Neural cell (in vitro differentiated cells): ENCODE data around the gene EYA4. TPM values are rescaled to one million over a fixed set of nuclear protein-coding genes. Genes with fewer than 3 reads are reported as not detected.

ENCODE experiments used
- H2AFZ ChIP-seq: fragments of 200-600, 300-800 bp; sonication (generic), shearing (Covaris generic); 2 replicates; pipeline ENCODE4 v1.6.0; 2014; ENCODE audit warnings: low read depth, mild to moderate bottlenecking, antibody characterized with exemption, low read length, moderate library complexity
- H3F3A ChIP-seq: fragments of 200-600 bp; shearing (Covaris generic); 2 replicates; pipeline ENCODE4 v1.6.1; 2016; ENCODE audit warnings: mild to moderate bottlenecking, moderate library complexity, mixed read lengths, antibody characterized with exemption, low read length; ENCODE audit not compliant: insufficient read depth, poor library complexity, severe bottlenecking
- H3K27ac ChIP-seq: fragments of 200-600, 300-800 bp; sonication (generic), shearing (Covaris generic); 2 replicates; pipeline ENCODE4 v1.5.1; 2014; ENCODE audit warnings: mild to moderate bottlenecking, low read length, moderate library complexity
- H3K27me3 ChIP-seq: fragments of 300-800, 200-600 bp; sonication (generic), shearing (Covaris generic); 2 replicates; pipeline ENCODE4 v1.6.0; 2014; ENCODE audit warnings: mild to moderate bottlenecking, low read depth, low read length, moderate library complexity; ENCODE audit not compliant: insufficient read depth
- H3K36me3 ChIP-seq: fragments of 300-800, 200-600 bp; sonication (generic), shearing (Covaris generic); 2 replicates; pipeline ENCODE4 v1.5.1; 2014; ENCODE audit warnings: mild to moderate bottlenecking, antibody characterized with exemption, low read length, moderate library complexity; ENCODE audit not compliant: insufficient read depth
- H3K4me2 ChIP-seq: fragments of 300-800, 200-600 bp; sonication (generic), shearing (Covaris generic); 2 replicates; pipeline ENCODE4 v1.6.0; 2014; ENCODE audit warnings: mild to moderate bottlenecking, low read length
- H3K4me3 ChIP-seq: fragments of 300-800, 200-600 bp; sonication (generic), shearing (Covaris generic); 2 replicates; pipeline ENCODE4 v1.5.1; 2014; ENCODE audit warnings: mild to moderate bottlenecking, low read length, moderate library complexity
- H3K79me2 ChIP-seq: fragments of 200-600 bp; shearing (Covaris generic); replicated peaks from 2 replicates; pipeline ENCODE4 v1.6.0; 2014; ENCODE audit warnings: mild to moderate bottlenecking, low read length, moderate library complexity; ENCODE audit not compliant: insufficient read depth
- H3K9ac ChIP-seq: fragments of 300-800, 200-600 bp; sonication (generic), shearing (Covaris generic); 2 replicates; pipeline ENCODE4 v1.6.1; 2016; ENCODE audit warnings: mild to moderate bottlenecking, low read length, mixed read lengths
- H3K9me2 ChIP-seq: fragments of 200-600 bp; shearing (Covaris generic); 2 replicates; pipeline ENCODE4 v1.6.1; 2016; ENCODE audit warnings: mild to moderate bottlenecking, low read length, mixed read lengths; ENCODE audit not compliant: insufficient read depth
- H3K9me3 ChIP-seq: fragments of 200-600, 300-800 bp; sonication (generic), shearing (Covaris generic); 2 replicates; pipeline ENCODE4 v1.6.1; 2016; ENCODE audit warnings: mild to moderate bottlenecking, mixed run types, low read length, moderate library complexity, mixed read lengths
- H4K20me1 ChIP-seq: fragments of 200-600 bp; shearing (Covaris generic); 2 replicates; pipeline ENCODE4 v1.6.1; 2016; ENCODE audit warnings: mild to moderate bottlenecking, mixed run types; ENCODE audit not compliant: insufficient read depth
- EP300 ChIP-seq: fragments of 450-650 bp; conservative IDR thresholded peaks from 2 replicates; pipeline ENCODE4 v1.6.1; 2014; ENCODE audit warnings: antibody characterized with exemption, mild to moderate bottlenecking, moderate library complexity; ENCODE audit not compliant: poor library complexity, severe bottlenecking
- EZH2 ChIP-seq: fragments of 200-600, 300-800 bp; shearing (Covaris generic), sonication (generic); IDR thresholded peaks from 2 replicates; pipeline ENCODE4 v1.6.1; 2014; ENCODE audit warnings: antibody characterized with exemption, low read length, borderline replicate concordance, mild to moderate bottlenecking; ENCODE audit not compliant: insufficient read depth, poor library complexity, severe bottlenecking
- MXI1 ChIP-seq: fragments of 450-650 bp; conservative IDR thresholded peaks from 2 replicates; pipeline ENCODE4 v1.6.1; 2014; ENCODE audit warnings: antibody characterized with exemption, mild to moderate bottlenecking; ENCODE audit not compliant: poor library complexity, severe bottlenecking
- POLR2AphosphoS5 ChIP-seq: IDR thresholded peaks from 2 replicates; pipeline ENCODE4 v1.6.1; 2012
- RAD21 ChIP-seq: fragments of 450-650 bp; conservative IDR thresholded peaks from 2 replicates; pipeline ENCODE4 v1.6.1; 2014; ENCODE audit warnings: antibody characterized with exemption, mild to moderate bottlenecking, moderate library complexity
- REST ChIP-seq: IDR thresholded peaks from 2 replicates; pipeline ENCODE4 v1.6.1; 2012; ENCODE audit warnings: borderline replicate concordance
- SMC3 ChIP-seq: fragments of 450-650 bp; conservative IDR thresholded peaks from 2 replicates; pipeline ENCODE4 v1.6.1; 2014; ENCODE audit warnings: antibody characterized with exemption, mild to moderate bottlenecking, moderate library complexity; ENCODE audit not compliant: poor library complexity
- TAF1 ChIP-seq: IDR thresholded peaks from 2 replicates; pipeline ENCODE4 v1.6.1; 2012; ENCODE audit warnings: low read depth
- polyA plus RNA-seq: library from polyadenylated mRNA; depleted of rRNA; stranded (reverse); fragments of >200 nt; gene quantifications from 2 replicates; pipeline ENCODE4 v1.2.3, GENCODE V29; 2014
- TF ChIP-seq, protein P1 (sequence below): fragments of 450-650 bp; IDR thresholded peaks from 2 replicates; pipeline ENCODE4 v1.5.1; 2014; ENCODE audit warnings: antibody characterized with exemption, mild to moderate bottlenecking, moderate library complexity; ENCODE audit not compliant: poor library complexity, severe bottlenecking

EYA4 gene
- polyA plus RNA-seq, 1 donor from 2014 or later: 2.6 TPM

DNA sequence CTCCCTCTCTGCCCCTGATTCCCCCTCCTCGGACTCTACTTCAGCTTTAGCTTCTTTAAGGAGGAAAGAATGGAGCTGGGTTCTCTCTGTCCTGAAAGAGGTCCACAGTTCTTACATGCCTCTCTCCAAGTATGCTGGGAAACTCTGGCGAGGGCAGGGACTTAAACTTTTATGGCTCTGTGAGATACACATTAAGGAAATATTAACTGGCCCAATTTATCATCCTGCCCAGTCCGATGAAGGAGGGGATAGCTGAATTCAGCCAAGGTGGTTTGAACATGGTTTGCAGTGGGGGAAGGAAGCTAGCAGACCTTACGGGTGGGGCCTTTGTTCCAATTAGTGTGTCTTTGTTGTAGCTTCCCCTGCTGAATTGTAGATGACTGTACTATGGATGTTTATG, 121.7 kb downstream of the EYA4 start:
- Histone ChIP-seq H4K20me1 (no peaks in the 10 kb centered on the region), H3K27me3 (no peaks in the 10 kb centered on the region), H3F3A (no peaks in the 10 kb centered on the region), H3K9me2 (no peaks in the 10 kb centered on the region), H3K79me2 (no peaks in the 10 kb centered on the region), H3K4me2 (no peak overlapping the region), H3K9ac (no peak overlapping the region), H3K27ac (no peak overlapping the region), H2AFZ (no peak overlapping the region), H3K36me3 (no peaks in the 10 kb centered on the region), H3K4me3 (no peak overlapping the region), H3K9me3 (no peaks in the 10 kb centered on the region)
- TF ChIP-seq EZH2 (no peak), TAF1 (no peak), POLR2AphosphoS5 (no peak), REST (no peak), EP300 (no peak), MXI1 (no peak), SMC3 (no peak), RAD21 (no peak)
- TF ChIP-seq, protein P1, sequence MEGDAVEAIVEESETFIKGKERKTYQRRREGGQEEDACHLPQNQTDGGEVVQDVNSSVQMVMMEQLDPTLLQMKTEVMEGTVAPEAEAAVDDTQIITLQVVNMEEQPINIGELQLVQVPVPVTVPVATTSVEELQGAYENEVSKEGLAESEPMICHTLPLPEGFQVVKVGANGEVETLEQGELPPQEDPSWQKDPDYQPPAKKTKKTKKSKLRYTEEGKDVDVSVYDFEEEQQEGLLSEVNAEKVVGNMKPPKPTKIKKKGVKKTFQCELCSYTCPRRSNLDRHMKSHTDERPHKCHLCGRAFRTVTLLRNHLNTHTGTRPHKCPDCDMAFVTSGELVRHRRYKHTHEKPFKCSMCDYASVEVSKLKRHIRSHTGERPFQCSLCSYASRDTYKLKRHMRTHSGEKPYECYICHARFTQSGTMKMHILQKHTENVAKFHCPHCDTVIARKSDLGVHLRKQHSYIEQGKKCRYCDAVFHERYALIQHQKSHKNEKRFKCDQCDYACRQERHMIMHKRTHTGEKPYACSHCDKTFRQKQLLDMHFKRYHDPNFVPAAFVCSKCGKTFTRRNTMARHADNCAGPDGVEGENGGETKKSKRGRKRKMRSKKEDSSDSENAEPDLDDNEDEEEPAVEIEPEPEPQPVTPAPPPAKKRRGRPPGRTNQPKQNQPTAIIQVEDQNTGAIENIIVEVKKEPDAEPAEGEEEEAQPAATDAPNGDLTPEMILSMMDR: no peak

- H3K4me3 ChIP-seq: no peak overlapping the region
- H3K36me3 ChIP-seq: no peaks in the 10 kb centered on the region
- no peak overlapping the region for H2AFZ ChIP-seq
- no peaks in the 10 kb centered on the region for H3K79me2 ChIP-seq
- H4K20me1 ChIP-seq: no peaks in the 10 kb centered on the region
- no peaks in the 10 kb centered on the region for H3K9me2 ChIP-seq
- no peaks in the 10 kb centered on the region for H3K27me3 ChIP-seq
- no peak overlapping the region for H3K27ac ChIP-seq
- no peak overlapping the region for H3K4me2 ChIP-seq
- no peak overlapping the region for H3K9ac ChIP-seq
- H3K9me3 ChIP-seq: no peaks in the 10 kb centered on the region
- no peaks in the 10 kb centered on the region for H3F3A ChIP-seq
- TF ChIP-seq TAF1 (no peak), REST (no peak), EP300 (no peak), MXI1 (no peak), EZH2 (no peak), SMC3 (no peak), RAD21 (no peak), POLR2AphosphoS5 (no peak)
- TF ChIP-seq, protein P1: no peak
Measured at GRCh38 chr6:133368664-133369063, 127.5 kb downstream of the EYA4 start.
